ENCODE measurements around the gene PRRT3. TPM values are rescaled to one million over a fixed set of nuclear protein-coding genes. Genes with fewer than 3 reads are reported as not detected.
"Not testable (repeated sequence)": the region's sequence is repeated elsewhere in the genome, so short reads cannot be mapped to it uniquely, and the experiment has no call there.

PRRT3 gene
- total RNA-seq, 1 donor = 5.5 TPM

GRCh38 chr3:9898467-9899241, 53.6 kb downstream of the PRRT3 start:
- H3K4me3 ChIP-seq (ENCODE audit: low read depth, low read length) = no peak overlapping the region
- DNase-seq (ENCODE audit: low read depth) = no peak
- no peak for TF ChIP-seq CTCF (IDR thresholded peaks at IDR 0.05; ENCODE audit: insufficient read depth, low read length)

GRCh38 chr3:9897408-9898372, 54.5 kb downstream of the PRRT3 start:
- no peak for TF ChIP-seq CTCF (IDR thresholded peaks at IDR 0.05; ENCODE audit: insufficient read depth, low read length)
- H3K4me3 ChIP-seq (ENCODE audit: low read depth, low read length) = no peak overlapping the region
- DNase-seq (ENCODE audit: low read depth) = peak; percentile 75

GRCh38 chr3:9896755-9897407, 55.3 kb downstream of the PRRT3 start:
- not testable (repeated sequence) for H3K4me3 ChIP-seq (ENCODE audit: low read depth, low read length); DNase-seq (ENCODE audit: low read depth)

- H3K4me3 ChIP-seq (ENCODE audit: low read depth, low read length); DNase-seq (ENCODE audit: low read depth): not testable (repeated sequence)
Observed at GRCh38 chr3:9895715-9896114, 56.5 kb downstream of the PRRT3 start.

Small RNAs within 50 kb of the gene (small RNA-seq; reads per million reads assigned to genes)
- gene CYCSP10 = not detected
- gene RNU6-882P = not detected

Other genes starting within 250 kb of the PRRT3 start
- gene CPNE9, start 248.6 kb downstream of the PRRT3 start, total RNA-seq (ENCODE audit: low replicate concordance) = not detected in 2 replicates
- gene BRPF1, start 220.7 kb downstream of the PRRT3 start, total RNA-seq (ENCODE audit: low replicate concordance) = 7.8 and 13.9 TPM in 2 replicates
- gene OGG1, start 202.5 kb downstream of the PRRT3 start, total RNA-seq (ENCODE audit: low replicate concordance) = 32.1 and 55.0 TPM in 2 replicates
- 24.5 and 41.5 TPM in 2 replicates for gene CAMK1, start 182.5 kb downstream of the PRRT3 start, total RNA-seq (ENCODE audit: low replicate concordance)
- gene TADA3, start 159.9 kb downstream of the PRRT3 start, total RNA-seq (ENCODE audit: low replicate concordance) = 73.8 and 74.2 TPM in 2 replicates
- 78.4 and 198 TPM in 2 replicates for gene ARPC4, start 159.3 kb downstream of the PRRT3 start, total RNA-seq (ENCODE audit: low replicate concordance)
- 34.3 and 40.8 TPM in 2 replicates for gene TTLL3, start 142.1 kb downstream of the PRRT3 start, total RNA-seq (ENCODE audit: low replicate concordance)
- gene RPUSD3, start 108.4 kb downstream of the PRRT3 start, total RNA-seq (ENCODE audit: low replicate concordance) = 21.3 and 25.8 TPM in 2 replicates
- gene CIDEC, start 72.2 kb downstream of the PRRT3 start, total RNA-seq (ENCODE audit: low replicate concordance) = not detected in 2 replicates
- 9.8 and 25.8 TPM in 2 replicates for gene JAGN1, start 61.8 kb downstream of the PRRT3 start, total RNA-seq (ENCODE audit: low replicate concordance)
- gene IL17RE, start 49.6 kb downstream of the PRRT3 start, total RNA-seq (ENCODE audit: low replicate concordance) = 1.5 and 3.1 TPM in 2 replicates
- 47.9 and 52.2 TPM in 2 replicates for gene IL17RC, start 35.3 kb downstream of the PRRT3 start, total RNA-seq (ENCODE audit: low replicate concordance)
- gene CRELD1, start 18.6 kb downstream of the PRRT3 start, total RNA-seq (ENCODE audit: low replicate concordance) = 7.2 and 13.2 TPM in 2 replicates
- gene EMC3, start 34.4 kb upstream of the PRRT3 start, total RNA-seq (ENCODE audit: low replicate concordance) = 17.9 and 59.7 TPM in 2 replicates
- 2.2 and 26.8 TPM in 2 replicates for gene FANCD2, start 74.0 kb upstream of the PRRT3 start, total RNA-seq (ENCODE audit: low replicate concordance)
- not detected in 2 replicates for gene FANCD2OS, start 155.8 kb upstream of the PRRT3 start, total RNA-seq (ENCODE audit: low replicate concordance)
- gene BRK1, start 163.3 kb upstream of the PRRT3 start, total RNA-seq (ENCODE audit: low replicate concordance) = 34.2 and 172 TPM in 2 replicates
- gene VHL, start 189.4 kb upstream of the PRRT3 start, total RNA-seq (ENCODE audit: low replicate concordance) = 29.9 and 32.2 TPM in 2 replicates
- 0.90 and 9.1 TPM in 2 replicates for gene IRAK2, start 212.5 kb upstream of the PRRT3 start, total RNA-seq (ENCODE audit: low replicate concordance)